ENCODE measurements around the gene TMEM156. TPM values are rescaled to one million over a fixed set of nuclear protein-coding genes. Genes with fewer than 3 reads are reported as not detected.

Gene TMEM156
- total RNA-seq, 1 donor: under 0.01 TPM

DNA sequence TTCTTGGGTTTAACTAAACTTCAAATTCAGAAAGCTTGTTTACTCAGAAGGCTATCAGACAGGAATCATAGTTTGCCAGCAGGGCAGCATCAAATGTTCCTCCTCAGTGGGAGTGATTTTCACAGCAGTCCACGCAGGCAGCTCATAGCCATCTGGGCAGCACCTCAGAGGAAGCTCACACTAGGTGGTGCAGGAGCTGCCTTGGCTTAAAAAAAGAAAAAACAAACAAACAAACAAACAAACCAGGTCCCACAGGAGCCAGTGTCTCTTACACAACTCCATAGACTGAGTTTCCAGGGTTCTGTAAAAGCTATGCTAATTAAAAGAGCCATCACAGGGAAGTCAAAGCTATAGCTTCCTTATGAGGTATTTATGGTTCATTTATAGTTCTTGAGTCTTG is 19.3 kb upstream of the TMEM156 start:
- H3K4me3 ChIP-seq (ENCODE audit: low read depth, low read length): no peak overlapping the region
- TF ChIP-seq, protein P1, sequence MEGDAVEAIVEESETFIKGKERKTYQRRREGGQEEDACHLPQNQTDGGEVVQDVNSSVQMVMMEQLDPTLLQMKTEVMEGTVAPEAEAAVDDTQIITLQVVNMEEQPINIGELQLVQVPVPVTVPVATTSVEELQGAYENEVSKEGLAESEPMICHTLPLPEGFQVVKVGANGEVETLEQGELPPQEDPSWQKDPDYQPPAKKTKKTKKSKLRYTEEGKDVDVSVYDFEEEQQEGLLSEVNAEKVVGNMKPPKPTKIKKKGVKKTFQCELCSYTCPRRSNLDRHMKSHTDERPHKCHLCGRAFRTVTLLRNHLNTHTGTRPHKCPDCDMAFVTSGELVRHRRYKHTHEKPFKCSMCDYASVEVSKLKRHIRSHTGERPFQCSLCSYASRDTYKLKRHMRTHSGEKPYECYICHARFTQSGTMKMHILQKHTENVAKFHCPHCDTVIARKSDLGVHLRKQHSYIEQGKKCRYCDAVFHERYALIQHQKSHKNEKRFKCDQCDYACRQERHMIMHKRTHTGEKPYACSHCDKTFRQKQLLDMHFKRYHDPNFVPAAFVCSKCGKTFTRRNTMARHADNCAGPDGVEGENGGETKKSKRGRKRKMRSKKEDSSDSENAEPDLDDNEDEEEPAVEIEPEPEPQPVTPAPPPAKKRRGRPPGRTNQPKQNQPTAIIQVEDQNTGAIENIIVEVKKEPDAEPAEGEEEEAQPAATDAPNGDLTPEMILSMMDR (IDR thresholded peaks at IDR 0.05; ENCODE audit: insufficient read depth, low read depth, low read length): no peak
- peak; percentile 26 for DNase-seq (ENCODE audit: low read depth)

DNA sequence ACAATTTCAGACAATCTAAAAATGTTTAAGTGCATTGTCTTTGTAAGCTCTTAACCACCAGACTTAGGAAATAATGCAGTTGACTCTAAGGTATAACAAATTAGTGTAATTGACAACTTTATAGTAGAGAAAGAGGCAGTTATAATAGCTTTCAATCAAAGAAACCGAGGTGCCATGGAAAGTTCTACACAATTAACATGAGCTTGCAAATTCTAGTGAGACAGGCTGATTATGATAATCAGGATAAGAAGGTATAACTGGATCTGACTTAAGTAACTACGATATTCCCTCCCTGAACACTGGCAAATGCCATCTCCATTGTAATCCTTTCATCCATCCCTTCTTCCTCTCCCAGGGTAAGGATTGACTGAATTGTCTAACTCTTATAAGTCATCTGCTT is 18.4 kb upstream of the TMEM156 start:
- no peak overlapping the region for H3K4me3 ChIP-seq (ENCODE audit: low read depth, low read length)
- TF ChIP-seq, protein P1 (IDR thresholded peaks at IDR 0.05; ENCODE audit: insufficient read depth, low read depth, low read length): no peak
- no peak for DNase-seq (ENCODE audit: low read depth)

DNA sequence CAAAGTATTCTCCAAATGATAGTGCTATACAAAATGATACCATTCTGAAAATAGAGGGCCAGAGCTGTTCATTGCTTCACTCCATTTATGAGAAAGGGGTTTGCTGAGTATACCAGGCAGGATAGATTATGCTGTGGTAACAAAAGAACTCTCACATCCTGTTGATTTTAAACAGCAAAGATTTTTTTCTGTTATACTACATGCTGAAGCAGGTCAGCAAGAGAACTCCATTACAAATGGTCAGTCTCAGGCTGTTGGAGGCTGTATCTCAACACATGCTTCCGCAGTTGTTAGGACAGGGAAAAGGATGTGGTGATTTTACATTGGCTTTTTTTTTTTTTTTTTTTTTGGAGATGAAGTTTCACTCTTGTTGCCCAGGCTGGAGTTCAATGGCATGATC is 16.1 kb upstream of the TMEM156 start:
- TF ChIP-seq, protein P1 (IDR thresholded peaks at IDR 0.05; ENCODE audit: insufficient read depth, low read depth, low read length): no peak
- no peak overlapping the region for H3K4me3 ChIP-seq (ENCODE audit: low read depth, low read length)
- DNase-seq (ENCODE audit: low read depth): peak; percentile 17

DNA sequence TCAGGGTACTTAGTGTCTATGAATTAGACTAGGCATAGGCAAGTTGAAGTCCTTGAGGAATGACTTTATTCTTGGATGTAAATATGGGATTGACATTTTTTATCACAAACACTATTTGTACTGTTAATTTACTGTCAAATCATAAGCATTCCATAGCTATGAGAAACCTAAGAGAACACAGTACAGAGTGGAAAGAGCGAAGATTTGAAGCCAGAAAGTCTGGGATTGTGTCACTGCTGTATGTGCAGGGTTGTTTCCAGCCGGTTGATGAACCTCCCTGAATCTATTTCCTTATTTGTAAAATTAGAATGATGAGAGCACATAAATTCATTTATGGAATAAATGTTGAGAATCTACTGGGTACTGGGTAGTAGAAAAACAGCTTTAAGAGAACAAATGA is 15.5 kb upstream of the TMEM156 start:
- TF ChIP-seq, protein P1 (IDR thresholded peaks at IDR 0.05; ENCODE audit: insufficient read depth, low read depth, low read length): no peak
- no peak overlapping the region for H3K4me3 ChIP-seq (ENCODE audit: low read depth, low read length)
- DNase-seq (ENCODE audit: low read depth): no peak

DNA sequence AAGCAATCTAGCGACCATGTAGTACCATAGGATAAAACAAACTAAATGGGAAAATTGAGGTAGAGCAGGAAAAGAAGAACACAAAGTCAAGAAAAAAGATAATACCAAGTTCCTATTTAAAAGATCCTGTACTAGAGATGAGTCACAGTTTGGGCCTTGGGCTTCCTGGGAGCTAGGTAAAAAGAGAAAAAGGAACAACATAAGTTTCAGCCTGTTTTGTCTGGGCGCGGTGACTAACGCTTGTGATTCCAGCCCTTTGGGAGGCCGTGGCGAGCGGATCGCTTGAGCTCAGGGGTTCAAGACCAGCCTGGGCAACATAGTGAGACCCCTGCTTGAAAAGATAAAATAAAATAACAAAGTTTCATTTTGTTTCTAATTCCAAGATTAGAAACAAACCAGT is 14.0 kb upstream of the TMEM156 start:
- TF ChIP-seq, protein P1 (IDR thresholded peaks at IDR 0.05; ENCODE audit: insufficient read depth, low read depth, low read length): no peak
- peak; percentile 51 for DNase-seq (ENCODE audit: low read depth)
- peak overlapping the region; percentile 69 for H3K4me3 ChIP-seq (ENCODE audit: low read depth, low read length)

DNA sequence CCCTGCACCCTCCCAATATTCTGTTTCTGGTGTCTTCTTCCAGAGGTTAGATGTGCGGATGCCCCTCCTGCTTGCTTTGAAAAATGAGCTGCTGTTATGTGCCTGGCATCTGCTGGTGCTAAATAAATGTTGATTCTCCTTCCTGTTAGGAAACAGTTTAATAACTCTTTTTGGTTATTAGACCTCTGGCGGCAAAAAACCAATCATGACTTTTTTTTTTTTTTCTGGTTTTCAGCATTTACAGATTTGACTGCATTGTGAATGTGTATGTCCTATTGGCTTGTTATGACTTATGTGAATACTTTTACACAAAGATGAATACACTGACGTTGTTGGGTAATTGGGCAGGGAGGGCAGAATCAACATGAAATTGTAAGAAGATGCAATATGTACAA is 13.6 kb upstream of the TMEM156 start:
- TF ChIP-seq, protein P1 (IDR thresholded peaks at IDR 0.05; ENCODE audit: insufficient read depth, low read depth, low read length): no peak
- peak; percentile 40 for DNase-seq (ENCODE audit: low read depth)
- peak overlapping the region; percentile 69 for H3K4me3 ChIP-seq (ENCODE audit: low read depth, low read length)

Measured in fibroblast of villous mesenchyme (primary cell).